Heart right ventricle (tissue), 16 donors: Measurements from ENCODE around the gene CLEC16A. TPM values are rescaled to one million over a fixed set of nuclear protein-coding genes. Genes with fewer than 3 reads are reported as not detected.
A peak's percentile ranks its signal among the peaks of the same experiment; 100 is the strongest.
"Not testable (repeated sequence)": the region's sequence is repeated elsewhere in the genome, so short reads cannot be mapped to it uniquely, and the experiment has no call there.

Source experiments
- ATAC-seq, 8 donors: fragments of 200-7000 bp; cut with Tn5 transposase; one replicate each; pipeline ENCODE4 v1.9.1; 2020; ENCODE audit warnings: mild to moderate bottlenecking in 8 of 8, moderate library complexity in 8 of 8, moderate number of reproducible peaks in 1 of 8
- DNase-seq, 2 donors: peaks; one replicate each; pipeline ENCODE4 v3.0.0-alpha.2; 2020
- H3K27ac ChIP-seq, 10 donors: fragments of 200-600 bp; sonication (generic) in 2 of 10; one replicate each; pipeline versions ENCODE4 v1.5.0 to v1.8.0; 2020 to 2022; ENCODE audit warnings: mild to moderate bottlenecking in 3 of 10
- H3K27me3 ChIP-seq, 7 donors: fragments of 200-600 bp; one replicate each; pipeline ENCODE4 v1.8.0; 2021 to 2022; ENCODE audit warnings: mild to moderate bottlenecking in 2 of 7
- H3K36me3 ChIP-seq, 9 donors: fragments of 200-600 bp; sonication (generic) in 1 of 9; one replicate each; pipeline versions ENCODE4 v1.5.0 to v1.8.0; 2020 to 2022; ENCODE audit warnings: mild to moderate bottlenecking in 2 of 9
- H3K4me1 ChIP-seq, 9 donors: fragments of 200-600 bp; sonication (generic) in 1 of 9; one replicate each; pipeline versions ENCODE4 v1.5.0 to v1.8.0; 2020 to 2022; ENCODE audit warnings: mild to moderate bottlenecking in 4 of 9
- H3K4me3 ChIP-seq, 10 donors: fragments of 200-600 bp; sonication (generic) in 2 of 10; one replicate each; pipeline versions ENCODE4 v1.5.0 to v1.8.0; 2020 to 2022; ENCODE audit warnings: mild to moderate bottlenecking in 7 of 10, moderate library complexity in 2 of 10
- H3K9me3 ChIP-seq, 11 donors: fragments of 200-600 bp in 10 of 11; sonication (generic) in 2 of 11; one replicate each; pipeline versions ENCODE4 v1.5.0 to v1.8.0; 2013 to 2022; ENCODE audit warnings: mild to moderate bottlenecking in 2 of 11, control low read depth in 1 of 11, moderate library complexity in 1 of 11
- whole genome bisulfite sequencing, 2 donors: extraction: QIAGEN DNeasy Blood & Tissue Kit; methylation state at CpG; one replicate each; pipeline ENCODE4 v1.1.7; 2013; ENCODE audit warnings: inconsistent platforms in 1 of 2; 5-methylcytosine and 5-hydroxymethylcytosine counted together
- intact Hi-C, 10 donors: fragments of 100-400 bp; cut with DNase I; formaldehyde crosslinking; loops; one replicate each; pipeline versions ENCODE4 v1.11.1 to v1.14.2; 2022
- polyA plus RNA-seq, 2 donors: library from polyadenylated mRNA; stranded (reverse); fragments of 200-250 nt; gene quantifications; one replicate each; pipeline ENCODE4 v1.2.3, GENCODE V29; 2013
- total RNA-seq, 10 donors: library from RNA; stranded (reverse); fragmentation: NEBNext Ultra II Directional in 3 of 10; extraction: Animal tissue kit (Norgen Biotek cat#: 25700) in 3 of 10; gene quantifications; one replicate each; pipeline versions ENCODE4 v1.2.1 to v1.2.4, GENCODE V29; 2021 to 2023
- TF ChIP-seq, protein P1 (sequence below), 9 donors: fragments of 200-600 bp; sonication (generic) in 2 of 9; IDR thresholded peaks; one replicate each; pipeline versions ENCODE4 v1.5.0 to v1.8.0; 2021 to 2022; ENCODE audit warnings: antibody characterized with exemption in 9 of 9, mild to moderate bottlenecking in 5 of 9, moderate library complexity in 1 of 9
- donor health status: Arrhythmogenic right ventricular cardiomyopathy.
- donor health status: ischemic (EF 13 %, LVEDD 7.1; RV severe dilation, severe dysfunction).
- donor health status: healthy with polysubstance abuse.
- donor health status: DM: no; HTN: yes; CAD: no.
- donor health status: DM: no; HTN: no; CAD: no.
- donor health status: ischemic (EF 25% LVEDD 6.9; RV normal size, moderate dysfunction).
- donor health status: ischemic (EF 25% LVEDD 5.7; RV mildly dilated, moderate dysfunction).
- donor health status: healthy.
- donor health status: DM: yes; HTN: yes; CAD: no.
- donor health status: Ischemic cardiomyopathy.
- donor health status: ischemic (EF 35%, LVEDD 5.7; RV mildly dilated, moderate dysfunction).
- donor health status: nonischemic (EF 11% LVEDD 7.7; RV severe dilation, severe dysfunction).
- donor health status: DM: yes; HTN: yes; CAD: no.
- donor health status: PGD.
- donor health status: ischemic (EF 29% LVEDD 5.4; RV normal size, mild dysfunction).
- donor health status: nonischemic (EF 23%, LVEDD 6.1; RV moderate dilation, normal function).

Gene CLEC16A
- total and polyA plus RNA-seq, 12 donors: 12.1 to 30.8 (median 23.0) TPM

- intact Hi-C loops: loop anchor here in 8 of 10 donors (2.0 to 10.0 kb wide), 5 partner anchors 35 to 155 kb away; partner anchors contain the start of gene SOCS1 (in 8 of the 8)
- TF ChIP-seq, protein P1, sequence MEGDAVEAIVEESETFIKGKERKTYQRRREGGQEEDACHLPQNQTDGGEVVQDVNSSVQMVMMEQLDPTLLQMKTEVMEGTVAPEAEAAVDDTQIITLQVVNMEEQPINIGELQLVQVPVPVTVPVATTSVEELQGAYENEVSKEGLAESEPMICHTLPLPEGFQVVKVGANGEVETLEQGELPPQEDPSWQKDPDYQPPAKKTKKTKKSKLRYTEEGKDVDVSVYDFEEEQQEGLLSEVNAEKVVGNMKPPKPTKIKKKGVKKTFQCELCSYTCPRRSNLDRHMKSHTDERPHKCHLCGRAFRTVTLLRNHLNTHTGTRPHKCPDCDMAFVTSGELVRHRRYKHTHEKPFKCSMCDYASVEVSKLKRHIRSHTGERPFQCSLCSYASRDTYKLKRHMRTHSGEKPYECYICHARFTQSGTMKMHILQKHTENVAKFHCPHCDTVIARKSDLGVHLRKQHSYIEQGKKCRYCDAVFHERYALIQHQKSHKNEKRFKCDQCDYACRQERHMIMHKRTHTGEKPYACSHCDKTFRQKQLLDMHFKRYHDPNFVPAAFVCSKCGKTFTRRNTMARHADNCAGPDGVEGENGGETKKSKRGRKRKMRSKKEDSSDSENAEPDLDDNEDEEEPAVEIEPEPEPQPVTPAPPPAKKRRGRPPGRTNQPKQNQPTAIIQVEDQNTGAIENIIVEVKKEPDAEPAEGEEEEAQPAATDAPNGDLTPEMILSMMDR (IDR thresholded peaks at IDR 0.05): no peak
- Histone ChIP-seq H3K4me1 (peaks cover 0 to 73% (median 66%) of the 10 kb centered on the region in 9 donors), H3K36me3 (peaks cover 0 to 16% (median 0%) of the 10 kb centered on the region in 9 donors), H3K27ac (peak overlapping the region in 7 of 10 donors; percentile 6 to 79 (median 20)), H3K4me3 (no peak overlapping the region), H3K9me3 (no peaks in the 10 kb centered on the region), H3K27me3 (no peaks in the 10 kb centered on the region)
- DNase-seq (no peak), ATAC-seq (no peak)
- WGBS, 2 donors: 68 to 70% methylated on average over 3 of the region's 3 CpGs
Observed at GRCh38 chr16:11102523-11102898, 158.1 kb downstream of the CLEC16A start.

DNA sequence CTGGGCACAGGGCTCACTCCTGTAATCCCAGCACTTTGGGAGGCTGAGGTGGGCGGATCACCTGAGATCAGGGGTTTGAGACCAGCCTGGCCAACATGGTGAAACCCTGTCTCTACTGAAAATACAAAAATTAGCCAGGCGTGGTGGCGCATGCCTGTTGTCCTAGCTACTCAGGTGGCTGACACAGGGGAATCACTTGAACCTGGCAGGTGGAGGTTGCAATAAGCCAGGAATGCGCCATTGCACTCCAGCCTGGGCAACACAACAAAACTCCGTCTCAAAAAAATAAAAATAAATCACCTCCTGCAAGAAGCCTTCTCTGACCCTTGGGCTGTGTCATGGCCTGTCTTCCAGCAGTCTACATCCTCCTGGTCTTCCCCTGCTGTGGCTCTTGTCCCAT, 158.9 kb downstream of the CLEC16A start:
- not testable (repeated sequence) for ATAC-seq, DNase-seq, H3K4me3 ChIP-seq, H3K9me3 ChIP-seq, H3K36me3 ChIP-seq, H3K27me3 ChIP-seq
- Histone ChIP-seq H3K27ac (peak overlapping the region in 2 of 10 donors; percentile 8 to 79), H3K4me1 (peaks cover 0 to 73% (median 66%) of the 10 kb centered on the region in 9 donors)
- intact Hi-C loops: loop anchor here in 8 of 10 donors (2.0 to 10.0 kb wide), 5 partner anchors 34 to 154 kb away; partner anchors contain the start of gene SOCS1 (in 8 of the 8)
- 94 to 100% methylated on average over 5 of the region's 5 CpGs for WGBS, 2 donors

DNA sequence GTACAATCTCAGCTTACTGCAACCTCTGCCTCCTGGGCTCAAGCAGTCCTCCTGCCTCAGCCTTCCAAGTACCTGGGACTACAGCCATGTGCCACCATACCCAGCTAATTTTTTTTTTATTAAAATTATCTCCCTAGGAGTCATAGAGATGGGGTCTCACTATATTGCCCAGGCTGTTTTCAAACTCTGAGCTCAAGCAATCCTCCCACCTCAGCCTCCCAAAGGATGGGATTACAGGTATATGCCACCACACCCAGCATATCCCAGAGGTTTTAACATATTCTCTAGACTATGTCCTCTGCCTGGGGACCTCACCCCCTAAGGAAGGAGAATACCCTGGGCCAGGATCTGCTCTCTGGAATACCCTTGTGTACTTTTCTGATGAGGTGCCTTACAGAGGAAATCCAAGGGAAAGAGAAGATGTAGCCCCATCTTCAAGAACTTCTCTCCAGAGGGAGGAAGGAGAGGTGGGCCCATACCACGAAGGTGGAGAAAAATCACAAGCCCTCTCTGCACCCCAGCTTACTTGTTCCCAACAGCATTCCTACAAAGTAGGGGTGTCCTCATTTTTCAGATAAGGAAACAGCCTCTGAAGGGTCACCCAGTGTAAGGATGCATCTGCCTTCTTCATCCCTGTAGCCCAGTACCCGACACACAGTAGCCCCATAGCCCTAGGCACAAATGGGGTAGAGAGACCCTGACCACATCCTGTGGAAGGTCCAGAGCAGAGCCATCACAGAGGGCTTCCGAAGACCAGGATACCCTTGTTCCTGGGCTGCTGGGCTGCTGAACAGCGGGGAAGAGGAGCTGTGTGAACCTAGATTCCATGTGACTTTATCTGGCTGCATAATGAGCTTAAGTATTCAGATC, 160.0 kb downstream of the CLEC16A start:
- no peak overlapping the region for H3K4me3 ChIP-seq
- no peaks in the 10 kb centered on the region for H3K9me3 ChIP-seq
- intact Hi-C loops: loop anchor here in 8 of 10 donors (5.0 to 10.0 kb wide), 4 partner anchors 33 to 153 kb away; partner anchors contain the start of gene SOCS1 (in 7 of the 8)
- peaks cover 0 to 72% (median 61%) of the 10 kb centered on the region in 9 donors for H3K4me1 ChIP-seq
- TF ChIP-seq, protein P1 (IDR thresholded peaks at IDR 0.05): no peak
- H3K27me3 ChIP-seq: no peaks in the 10 kb centered on the region
- H3K36me3 ChIP-seq: no peaks in the 10 kb centered on the region
- ATAC-seq: peak in 2 of 8 donors; percentile 32 to 37
- H3K27ac ChIP-seq: peak overlapping the region in 6 of 10 donors; percentile 0 to 78 (median 24)
- DNase-seq: no peak
- 51 to 61% methylated on average over 4 of the region's 4 CpGs for WGBS, 2 donors

GRCh38 chr16:11105038-11105903, 160.9 kb downstream of the CLEC16A start:
- ATAC-seq (peak; percentile 19 to 82 (median 42)), DNase-seq (no peak)
- Histone ChIP-seq H3K9me3 (peaks cover 0 to 3% (median 0%) of the 10 kb centered on the region in 11 donors), H3K27ac (peak overlapping the region in 5 of 10 donors; percentile 0 to 78 (median 30)), H3K36me3 (no peaks in the 10 kb centered on the region), H3K4me1 (peaks cover 0 to 64% (median 52%) of the 10 kb centered on the region in 9 donors), H3K27me3 (no peaks in the 10 kb centered on the region), H3K4me3 (no peak overlapping the region)
- TF ChIP-seq, protein P1 (IDR thresholded peaks at IDR 0.05): no peak
- intact Hi-C loops: loop anchor here in 3 of 10 donors (10.0 kb wide), 2 partner anchors 130 to 150 kb away; partner anchors contain the start of gene SOCS1 (in 1 of the 3)
- WGBS, 2 donors: 28% methylated on average over 7 of the region's 7 CpGs
